Measurements from ENCODE around the gene IL10RA. TPM values are rescaled to one million over a fixed set of nuclear protein-coding genes. Genes with fewer than 3 reads are reported as not detected.
A peak's percentile ranks its signal among the peaks of the same experiment; 100 is the strongest.

Gene IL10RA
- total RNA-seq, 2 experiments from 2014 or later = 15.7 to 25.2 TPM

DNA sequence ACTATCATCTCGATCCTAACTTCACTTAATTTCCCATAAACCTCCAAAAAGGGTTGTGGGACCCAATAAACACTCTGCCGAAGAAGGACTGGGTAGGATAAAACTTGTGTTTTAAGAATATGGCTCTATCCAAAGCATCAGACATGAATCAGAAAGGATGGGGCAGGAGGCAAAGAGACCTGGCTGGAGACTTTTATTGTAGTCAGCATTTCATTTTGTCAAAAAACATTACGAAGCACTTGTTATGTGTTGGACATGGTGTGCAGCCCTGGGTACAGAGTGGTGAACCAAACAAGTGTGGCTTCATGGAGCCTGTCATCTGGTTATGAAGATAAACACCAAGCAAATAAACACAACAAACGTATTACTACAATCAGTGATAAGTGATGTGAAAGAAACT, 17.3 kb downstream of the IL10RA start:
- CTCF ChIA-PET (ENCODE audit: unreplicated experiment) = interaction anchor here (0.6 kb wide), 1 partner anchor 8 kb away, joined by 3 read pairs; no protein-coding TSS in a partner anchor
- Histone ChIP-seq H3K79me2 (ENCODE audit: insufficient read depth, low read depth, low read length) (no peaks in the 10 kb centered on the region), H3K9me2 (ENCODE audit: insufficient read depth, low read length) (no peaks in the 10 kb centered on the region), H4K20me1 (ENCODE audit: insufficient read depth, low read length) (no peaks in the 10 kb centered on the region), H3K9me3 (ENCODE audit: low read length) (no peaks in the 10 kb centered on the region), H3K36me3 (ENCODE audit: insufficient read depth, low read length) (peaks cover 22% of the 10 kb centered on the region), H3K27ac (ENCODE audit: low read depth, low read length, poor library complexity, severe bottlenecking) (no peak overlapping the region), H3K4me1 (ENCODE audit: insufficient read depth, low read length, poor library complexity, severe bottlenecking) (peaks cover 67% of the 10 kb centered on the region), H3K4me2 (ENCODE audit: low read length) (peak overlapping the region; percentile 29), H2AFZ (ENCODE audit: low read length) (peak overlapping the region; percentile 43; the same call in 1 of the 2 replicates), H3K4me3 (ENCODE audit: low read depth, low read length, poor library complexity, severe bottlenecking) (no peak overlapping the region)
- DNase-seq (ENCODE audit: low spot score) = no peak
- intact Hi-C loops (cut with micrococcal nuclease; ENCODE audit: unreplicated experiment) = no loop called here
- POLR2A ChIA-PET = interaction anchor here (0.9 to 6.7 kb wide), 2 partner anchors 10 to 16 kb away, joined by 3 to 59 read pairs; partner anchors contain the start of gene IL10RA
- BruUV-seq (replicated peaks) = no TSS peak
- no peak for TF ChIP-seq EZH2phosphoT487 (IDR thresholded peaks at IDR 0.05; ENCODE audit: borderline replicate concordance, low read depth, low read length)
- TF ChIP-seq, protein P1, sequence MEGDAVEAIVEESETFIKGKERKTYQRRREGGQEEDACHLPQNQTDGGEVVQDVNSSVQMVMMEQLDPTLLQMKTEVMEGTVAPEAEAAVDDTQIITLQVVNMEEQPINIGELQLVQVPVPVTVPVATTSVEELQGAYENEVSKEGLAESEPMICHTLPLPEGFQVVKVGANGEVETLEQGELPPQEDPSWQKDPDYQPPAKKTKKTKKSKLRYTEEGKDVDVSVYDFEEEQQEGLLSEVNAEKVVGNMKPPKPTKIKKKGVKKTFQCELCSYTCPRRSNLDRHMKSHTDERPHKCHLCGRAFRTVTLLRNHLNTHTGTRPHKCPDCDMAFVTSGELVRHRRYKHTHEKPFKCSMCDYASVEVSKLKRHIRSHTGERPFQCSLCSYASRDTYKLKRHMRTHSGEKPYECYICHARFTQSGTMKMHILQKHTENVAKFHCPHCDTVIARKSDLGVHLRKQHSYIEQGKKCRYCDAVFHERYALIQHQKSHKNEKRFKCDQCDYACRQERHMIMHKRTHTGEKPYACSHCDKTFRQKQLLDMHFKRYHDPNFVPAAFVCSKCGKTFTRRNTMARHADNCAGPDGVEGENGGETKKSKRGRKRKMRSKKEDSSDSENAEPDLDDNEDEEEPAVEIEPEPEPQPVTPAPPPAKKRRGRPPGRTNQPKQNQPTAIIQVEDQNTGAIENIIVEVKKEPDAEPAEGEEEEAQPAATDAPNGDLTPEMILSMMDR (conservative IDR thresholded peaks at IDR 0.05; ENCODE audit: low read length) = no peak

DNA sequence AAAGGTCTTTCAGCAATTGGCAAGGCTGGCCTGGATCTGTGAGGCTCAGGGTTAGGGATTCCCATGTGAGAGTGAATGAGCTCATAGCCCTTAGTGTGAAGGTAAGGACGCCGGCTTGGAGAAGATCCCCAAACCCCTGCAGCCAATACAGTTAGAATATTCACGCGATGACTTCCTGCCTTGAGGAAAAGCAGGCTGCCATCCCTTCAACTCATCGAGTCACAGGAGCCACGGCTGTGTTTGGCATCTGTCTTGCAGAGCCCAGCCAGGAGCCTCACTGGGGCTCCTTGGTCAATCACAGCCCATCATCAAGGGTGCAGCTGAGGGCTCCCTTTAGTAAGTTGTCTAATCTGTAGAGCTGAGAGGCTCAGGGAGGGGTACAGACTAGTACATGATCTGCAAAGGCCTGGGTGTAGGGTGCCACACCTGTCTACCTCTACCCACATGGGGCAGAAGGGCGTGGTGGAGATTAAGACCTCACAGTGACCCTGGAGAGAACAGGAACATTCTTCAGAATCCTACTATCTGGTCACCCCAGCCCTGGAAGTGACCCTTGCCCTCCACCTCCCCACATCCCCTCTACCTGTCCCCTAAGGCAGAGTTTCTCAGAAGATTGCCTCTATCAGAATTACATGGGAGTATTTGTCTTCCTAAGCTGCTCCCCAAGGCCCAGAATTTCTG, 18.5 kb downstream of the IL10RA start:
- Histone ChIP-seq H3K9me3 (ENCODE audit: low read length) (no peaks in the 10 kb centered on the region), H4K20me1 (ENCODE audit: insufficient read depth, low read length) (no peaks in the 10 kb centered on the region), H3K4me3 (ENCODE audit: low read depth, low read length, poor library complexity, severe bottlenecking) (no peak overlapping the region), H3K27ac (ENCODE audit: low read depth, low read length, poor library complexity, severe bottlenecking) (peak overlapping the region; percentile 1), H3K79me2 (ENCODE audit: insufficient read depth, low read depth, low read length) (no peaks in the 10 kb centered on the region), H2AFZ (ENCODE audit: low read length) (no peak overlapping the region), H3K4me1 (ENCODE audit: insufficient read depth, low read length, poor library complexity, severe bottlenecking) (peaks cover 79% of the 10 kb centered on the region), H3K9me2 (ENCODE audit: insufficient read depth, low read length) (no peaks in the 10 kb centered on the region), H3K36me3 (ENCODE audit: insufficient read depth, low read length) (peaks cover 10% of the 10 kb centered on the region), H3K4me2 (ENCODE audit: low read length) (no peak overlapping the region)
- intact Hi-C loops (cut with micrococcal nuclease; ENCODE audit: unreplicated experiment) = loop anchor here (5.0 kb wide), 1 partner anchor 433 kb away; the partner anchor contains the start of gene KMT2A
- no peak for TF ChIP-seq EZH2phosphoT487 (IDR thresholded peaks at IDR 0.05; ENCODE audit: borderline replicate concordance, low read depth, low read length)
- TF ChIP-seq, protein P1 (conservative IDR thresholded peaks at IDR 0.05; ENCODE audit: low read length) = no peak
- no TSS peak for BruUV-seq (replicated peaks)
- ChIA-PET CTCF (ENCODE audit: unreplicated experiment) (interaction anchor here (0.6 kb wide), 1 partner anchor 9 kb away, joined by 4 read pairs; no protein-coding TSS in a partner anchor), POLR2A (interaction anchor here (1.3 to 6.7 kb wide), 4 partner anchors 7 to 41 kb away, joined by 3 to 59 read pairs (median 8); partner anchors contain the start of gene IL10RA)
- no peak for DNase-seq (ENCODE audit: low spot score)

Data from OCI-LY7 (cell line).